ENCODE data around the gene FKBP15.
"Not testable (repeated sequence)": the region's sequence is repeated elsewhere in the genome, so short reads cannot be mapped to it uniquely, and the experiment has no call there.

FKBP15 gene

GRCh38 chr9:113246928-113247327 is 25.9 kb upstream of the FKBP15 start:
- H3K4me3 ChIP-seq (ENCODE audit: low read depth, low read length), result no peak overlapping the region
- TF ChIP-seq CTCF (IDR thresholded peaks at IDR 0.05; ENCODE audit: low read depth, low read length), result no peak

- TF ChIP-seq CTCF (IDR thresholded peaks at IDR 0.05; ENCODE audit: low read depth, low read length), result no peak
These were observed 24.8 kb upstream of the FKBP15 start for GRCh38 chr9:113245894-113246293.

GRCh38 chr9:113244556-113244955 is 23.5 kb upstream of the FKBP15 start:
- no peak overlapping the region for H3K4me3 ChIP-seq (ENCODE audit: low read depth, low read length)
- TF ChIP-seq CTCF (IDR thresholded peaks at IDR 0.05; ENCODE audit: low read depth, low read length), result no peak

More at GRCh38 chr9:113245894-113246293, 24.8 kb upstream of the FKBP15 start:
- no peak overlapping the region for H3K4me3 ChIP-seq (ENCODE audit: low read depth, low read length)

GRCh38 chr9:113241161-113241560 is 20.1 kb upstream of the FKBP15 start:
- H3K4me3 ChIP-seq (ENCODE audit: low read depth, low read length), result no peak overlapping the region
- no peak for TF ChIP-seq CTCF (IDR thresholded peaks at IDR 0.05; ENCODE audit: low read depth, low read length)

GRCh38 chr9:113238859-113239232 is 17.8 kb upstream of the FKBP15 start:
- no peak for TF ChIP-seq CTCF (IDR thresholded peaks at IDR 0.05; ENCODE audit: low read depth, low read length)
- H3K4me3 ChIP-seq (ENCODE audit: low read depth, low read length), result no peak overlapping the region

- H3K4me3 ChIP-seq (ENCODE audit: low read depth, low read length), result no peak overlapping the region
- no peak for TF ChIP-seq CTCF (IDR thresholded peaks at IDR 0.05; ENCODE audit: low read depth, low read length)
These were observed 17.3 kb upstream of the FKBP15 start for GRCh38 chr9:113238202-113238858.

GRCh38 chr9:113237026-113237425 is 15.9 kb upstream of the FKBP15 start:
- no peak overlapping the region for H3K4me3 ChIP-seq (ENCODE audit: low read depth, low read length)
- no peak for TF ChIP-seq CTCF (IDR thresholded peaks at IDR 0.05; ENCODE audit: low read depth, low read length)

GRCh38 chr9:113235701-113236255 is 14.7 kb upstream of the FKBP15 start:
- H3K4me3 ChIP-seq (ENCODE audit: low read depth, low read length), result not testable (repeated sequence)

All from WI38 (cell line).